ENCODE results near the gene GATD1. TPM values are rescaled to one million over a fixed set of nuclear protein-coding genes. Genes with fewer than 3 reads are reported as not detected.

Gene GATD1
- total and polyA plus RNA-seq, 9 of the 15 experiments (the other 6 are each of a cell fraction or from before 2014, with no cell fraction given): 2.8 to 144 (median 36.9) TPM

DNA sequence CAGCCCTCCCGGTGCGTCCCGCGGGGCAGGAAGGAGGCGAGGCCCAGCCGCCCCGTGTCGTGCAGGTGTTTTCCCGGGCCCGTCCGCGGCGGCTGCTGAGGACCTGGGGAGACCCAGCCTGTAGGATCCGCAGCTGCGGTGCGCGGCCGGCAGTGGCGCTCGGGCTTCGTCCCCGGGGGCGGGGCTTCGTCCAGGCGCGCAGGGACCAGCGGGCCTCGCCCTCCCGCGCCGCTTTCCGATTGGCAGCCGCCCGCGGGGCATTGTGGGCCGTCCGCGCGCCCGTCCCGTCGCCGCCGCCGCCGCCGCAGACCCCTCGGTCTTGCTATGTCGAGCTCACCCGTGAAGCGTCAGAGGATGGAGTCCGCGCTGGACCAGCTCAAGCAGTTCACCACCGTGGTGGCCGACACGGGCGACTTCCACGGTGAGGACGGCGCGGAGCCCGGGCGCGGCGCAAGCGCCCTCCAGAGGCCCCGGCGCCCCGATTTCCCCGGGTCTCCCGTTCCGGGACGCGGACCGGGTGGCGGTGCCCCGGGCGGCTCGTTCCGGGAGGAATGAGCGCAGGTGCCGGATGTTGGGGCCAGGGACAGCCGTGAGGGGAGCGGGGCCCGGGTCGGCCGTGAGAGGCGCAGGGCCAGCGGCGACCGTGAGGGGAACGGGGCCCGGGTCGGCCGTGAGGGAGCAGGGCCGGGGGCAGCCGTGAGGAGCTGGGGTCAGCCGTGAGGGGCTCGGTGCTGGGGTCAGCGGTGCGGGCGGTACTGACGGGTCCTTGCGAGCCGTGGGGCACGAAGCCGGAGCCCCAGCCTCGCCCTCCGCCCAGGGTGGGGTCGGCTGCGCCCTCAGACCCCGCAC, 29.9 kb downstream of the GATD1 start, which contains the start of gene TALDO1 (continued):
- TF ChIP-seq, protein P1, sequence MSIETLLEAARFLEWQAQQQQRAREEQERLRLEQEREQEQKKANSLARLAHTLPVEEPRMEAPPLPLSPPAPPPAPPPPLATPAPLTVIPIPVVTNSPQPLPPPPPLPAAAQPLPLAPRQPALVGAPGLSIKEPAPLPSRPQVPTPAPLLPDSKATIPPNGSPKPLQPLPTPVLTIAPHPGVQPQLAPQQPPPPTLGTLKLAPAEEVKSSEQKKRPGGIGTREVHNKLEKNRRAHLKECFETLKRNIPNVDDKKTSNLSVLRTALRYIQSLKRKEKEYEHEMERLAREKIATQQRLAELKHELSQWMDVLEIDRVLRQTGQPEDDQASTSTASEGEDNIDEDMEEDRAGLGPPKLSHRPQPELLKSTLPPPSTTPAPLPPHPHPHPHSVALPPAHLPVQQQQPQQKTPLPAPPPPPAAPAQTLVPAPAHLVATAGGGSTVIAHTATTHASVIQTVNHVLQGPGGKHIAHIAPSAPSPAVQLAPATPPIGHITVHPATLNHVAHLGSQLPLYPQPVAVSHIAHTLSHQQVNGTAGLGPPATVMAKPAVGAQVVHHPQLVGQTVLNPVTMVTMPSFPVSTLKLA (conservative IDR thresholded peaks at IDR 0.05): no peak
- TF ChIP-seq CHD2 (IDR thresholded peaks at IDR 0.05; ENCODE audit: low read depth, low read length) (no peak), SIN3B (IDR thresholded peaks at IDR 0.05; ENCODE audit: low read depth) (peak; percentile 76; the same call in 1 of the 2 replicates), CREM (IDR thresholded peaks at IDR 0.05; ENCODE audit: low read depth) (0 out of 2 replicates have a peak, but pooled peaks have one; percentile 57), TRIM28 (IDR thresholded peaks at IDR 0.05) (no peak), THRAP3 (IDR thresholded peaks at IDR 0.05; ENCODE audit: borderline replicate concordance) (no peak), CC2D1A (IDR thresholded peaks at IDR 0.05) (no peak), ZNF311 (CRISPR knock-in tag; IDR thresholded peaks at IDR 0.05) (no peak), FOXP1 (CRISPR knock-in tag; IDR thresholded peaks at IDR 0.05) (peak; percentile 62; the same call in 1 of the 2 replicates), HOXB6 (CRISPR knock-in tag; IDR thresholded peaks at IDR 0.05; ENCODE audit: borderline replicate concordance) (no peak), XRCC4 (IDR thresholded peaks at IDR 0.05; ENCODE audit: extremely low read depth, insufficient read depth, insufficient read length) (no peak), ZNF133 (CRISPR knock-in tag; IDR thresholded peaks at IDR 0.05) (no peak), TAF9B (IDR thresholded peaks at IDR 0.05; ENCODE audit: partially characterized antibody) (no peak), NR1H2 (CRISPR knock-in tag; IDR thresholded peaks at IDR 0.05) (no peak), ZNF586 (CRISPR knock-in tag; conservative IDR thresholded peaks at IDR 0.05) (no peak)
- TF ChIP-seq, protein P2, sequence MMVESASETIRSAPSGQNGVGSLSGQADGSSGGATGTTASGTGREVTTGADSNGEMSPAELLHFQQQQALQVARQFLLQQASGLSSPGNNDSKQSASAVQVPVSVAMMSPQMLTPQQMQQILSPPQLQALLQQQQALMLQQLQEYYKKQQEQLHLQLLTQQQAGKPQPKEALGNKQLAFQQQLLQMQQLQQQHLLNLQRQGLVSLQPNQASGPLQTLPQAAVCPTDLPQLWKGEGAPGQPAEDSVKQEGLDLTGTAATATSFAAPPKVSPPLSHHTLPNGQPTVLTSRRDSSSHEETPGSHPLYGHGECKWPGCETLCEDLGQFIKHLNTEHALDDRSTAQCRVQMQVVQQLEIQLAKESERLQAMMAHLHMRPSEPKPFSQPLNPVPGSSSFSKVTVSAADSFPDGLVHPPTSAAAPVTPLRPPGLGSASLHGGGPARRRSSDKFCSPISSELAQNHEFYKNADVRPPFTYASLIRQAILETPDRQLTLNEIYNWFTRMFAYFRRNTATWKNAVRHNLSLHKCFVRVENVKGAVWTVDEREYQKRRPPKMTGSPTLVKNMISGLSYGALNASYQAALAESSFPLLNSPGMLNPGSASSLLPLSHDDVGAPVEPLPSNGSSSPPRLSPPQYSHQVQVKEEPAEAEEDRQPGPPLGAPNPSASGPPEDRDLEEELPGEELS (CRISPR knock-in tag; IDR thresholded peaks at IDR 0.05; ENCODE audit: borderline replicate concordance): peak; percentile 77; the same call in 1 of the 2 replicates
- TF ChIP-seq, protein P3, sequence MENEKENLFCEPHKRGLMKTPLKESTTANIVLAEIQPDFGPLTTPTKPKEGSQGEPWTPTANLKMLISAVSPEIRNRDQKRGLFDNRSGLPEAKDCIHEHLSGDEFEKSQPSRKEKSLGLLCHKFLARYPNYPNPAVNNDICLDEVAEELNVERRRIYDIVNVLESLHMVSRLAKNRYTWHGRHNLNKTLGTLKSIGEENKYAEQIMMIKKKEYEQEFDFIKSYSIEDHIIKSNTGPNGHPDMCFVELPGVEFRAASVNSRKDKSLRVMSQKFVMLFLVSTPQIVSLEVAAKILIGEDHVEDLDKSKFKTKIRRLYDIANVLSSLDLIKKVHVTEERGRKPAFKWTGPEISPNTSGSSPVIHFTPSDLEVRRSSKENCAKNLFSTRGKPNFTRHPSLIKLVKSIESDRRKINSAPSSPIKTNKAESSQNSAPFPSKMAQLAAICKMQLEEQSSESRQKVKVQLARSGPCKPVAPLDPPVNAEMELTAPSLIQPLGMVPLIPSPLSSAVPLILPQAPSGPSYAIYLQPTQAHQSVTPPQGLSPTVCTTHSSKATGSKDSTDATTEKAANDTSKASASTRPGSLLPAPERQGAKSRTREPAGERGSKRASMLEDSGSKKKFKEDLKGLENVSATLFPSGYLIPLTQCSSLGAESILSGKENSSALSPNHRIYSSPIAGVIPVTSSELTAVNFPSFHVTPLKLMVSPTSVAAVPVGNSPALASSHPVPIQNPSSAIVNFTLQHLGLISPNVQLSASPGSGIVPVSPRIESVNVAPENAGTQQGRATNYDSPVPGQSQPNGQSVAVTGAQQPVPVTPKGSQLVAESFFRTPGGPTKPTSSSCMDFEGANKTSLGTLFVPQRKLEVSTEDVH (IDR thresholded peaks at IDR 0.05; ENCODE audit: low read depth, partially characterized antibody): no peak
- TF ChIP-seq, protein P4, sequence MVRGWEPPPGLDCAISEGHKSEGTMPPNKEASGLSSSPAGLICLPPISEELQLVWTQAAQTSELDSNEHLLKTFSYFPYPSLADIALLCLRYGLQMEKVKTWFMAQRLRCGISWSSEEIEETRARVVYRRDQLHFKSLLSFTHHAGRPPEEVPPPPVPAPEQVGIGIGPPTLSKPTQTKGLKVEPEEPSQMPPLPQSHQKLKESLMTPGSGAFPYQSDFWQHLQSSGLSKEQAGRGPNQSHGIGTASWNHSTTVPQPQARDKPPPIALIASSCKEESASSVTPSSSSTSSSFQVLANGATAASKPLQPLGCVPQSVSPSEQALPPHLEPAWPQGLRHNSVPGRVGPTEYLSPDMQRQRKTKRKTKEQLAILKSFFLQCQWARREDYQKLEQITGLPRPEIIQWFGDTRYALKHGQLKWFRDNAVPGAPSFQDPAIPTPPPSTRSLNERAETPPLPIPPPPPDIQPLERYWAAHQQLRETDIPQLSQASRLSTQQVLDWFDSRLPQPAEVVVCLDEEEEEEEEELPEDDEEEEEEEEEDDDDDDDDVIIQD (CRISPR knock-in tag; IDR thresholded peaks at IDR 0.05): no peak

Data from K562 (cell line).